T-cell (primary cell): Measurements from ENCODE around the gene WNT8A. TPM values are rescaled to one million over a fixed set of nuclear protein-coding genes. Genes with fewer than 3 reads are reported as not detected.
A peak's percentile ranks its signal among the peaks of the same experiment; 100 is the strongest.

Experiments used
- ATAC-seq, 4 experiments: fragments of 200-7000 bp in 3 of 4; fragments of 150-1000 bp in 1 of 4; cut with Tn5 transposase; replicated peaks in 1 of 4; 1 replicate in 3 of 4; 2 replicates in 1 of 4; pipeline ENCODE4 v1.10.0; 2021; ENCODE audit warnings: moderate library complexity in 3 of 4, mild to moderate bottlenecking in 2 of 4, moderate number of reproducible peaks in 1 of 4
- CTCF ChIA-PET, 2 donors: fragments of 300-600 bp; sonication (Branson Sonifier 250); formaldehyde crosslinking; loops; one replicate each; lab custom pipeline; 2022; ENCODE audit warnings: antibody characterized with exemption in 2 of 2; lab: Charles Lee
- POLR2A ChIA-PET, 2 donors: fragments of 300-600 bp; sonication (Branson Sonifier 250); formaldehyde crosslinking; loops; one replicate each; lab custom pipeline; 2022; ENCODE audit warnings: antibody characterized with exemption in 2 of 2; lab: Charles Lee
- DNase-seq, 35 experiments: peaks; one replicate each; pipeline versions ENCODE4 v3.0.0 to v3.0.0-alpha.2; 2013 to 2023
- H3K27ac ChIP-seq: one replicate; pipeline ENCODE4 v1.5.1; 2013; ENCODE audit warnings: low read length
- H3K27me3 ChIP-seq, 2 experiments: replicated peaks in 1 of 2; 1 replicate in 1 of 2; 2 replicates in 1 of 2; pipeline versions ENCODE4 v1.6.1 to v1.7.0; 2013; ENCODE audit warnings: low read length in 1 of 2, mixed read lengths in 1 of 2; ENCODE audit not compliant: control insufficient read depth in 2 of 2, insufficient read depth in 2 of 2; ENCODE audit errors: extremely low read depth in 1 of 2
- H3K36me3 ChIP-seq, 2 donors: 1 replicate in 1 of 2; 2 replicates in 1 of 2; pipeline versions ENCODE4 v1.6.1 to v1.7.0; 2013; ENCODE audit warnings: low read length in 1 of 2; ENCODE audit not compliant: control insufficient read depth in 2 of 2, insufficient read depth in 1 of 2; ENCODE audit errors: extremely low read depth in 1 of 2
- H3K4me1 ChIP-seq, 2 experiments: 1 replicate in 1 of 2; 2 replicates in 1 of 2; pipeline versions ENCODE4 v1.6.1 to v1.7.0; 2013; ENCODE audit warnings: low read length in 2 of 2, mixed read lengths in 1 of 2; ENCODE audit not compliant: insufficient read depth in 2 of 2, control insufficient read depth in 1 of 2; ENCODE audit errors: extremely low read depth in 1 of 2
- H3K4me3 ChIP-seq, 2 donors: 1 replicate in 1 of 2; 2 replicates in 1 of 2; pipeline versions ENCODE4 v1.5.1 to v1.7.0; 2013; ENCODE audit warnings: mild to moderate bottlenecking in 2 of 2, low read length in 1 of 2, moderate library complexity in 1 of 2; ENCODE audit not compliant: control insufficient read depth in 1 of 2; ENCODE audit errors: extremely low read depth in 1 of 2
- H3K9me3 ChIP-seq: 2 replicates; pipeline ENCODE4 v1.7.0; 2013
- H3K27ac Mint-ChIP-seq, 2 donors: one replicate each; pipeline ENCODE4 v1.8.0; 2020 to 2021; ENCODE audit warnings: mild to moderate bottlenecking in 2 of 2, mixed read lengths in 2 of 2
- H3K27me3 Mint-ChIP-seq, 2 donors: one replicate each; pipeline ENCODE4 v1.8.0; 2021 to 2022; ENCODE audit warnings: mixed read lengths in 2 of 2
- H3K36me3 Mint-ChIP-seq: one replicate; pipeline ENCODE4 v1.8.0; 2021; ENCODE audit warnings: mixed read lengths
- H3K4me1 Mint-ChIP-seq, 3 donors: one replicate each; pipeline ENCODE4 v1.8.0; 2020 to 2022; ENCODE audit warnings: mixed read lengths in 3 of 3, mild to moderate bottlenecking in 1 of 3
- H3K4me3 Mint-ChIP-seq, 3 donors: one replicate each; pipeline ENCODE4 v1.8.0; 2020 to 2022; ENCODE audit warnings: mild to moderate bottlenecking in 3 of 3, mixed read lengths in 3 of 3, moderate library complexity in 3 of 3
- H3K9me3 Mint-ChIP-seq, 3 donors: one replicate each; pipeline ENCODE4 v1.8.0; 2020 to 2022; ENCODE audit warnings: mixed read lengths in 3 of 3
- WGBS: methylation state at CpG from one replicate; pipeline ENCODE4 v1.1.5; 2013; ENCODE audit warnings: missing lambda C conversion rate; ENCODE audit not compliant: insufficient coverage; 5-methylcytosine and 5-hydroxymethylcytosine counted together
- total RNA-seq, 35 experiments: library from RNA in 6 of 35; stranded (reverse) in 6 of 35; fragments of 120-200 nt in 1 of 35; gene quantifications; one replicate each; pipeline versions ENCODE4 v1.2.1 to v1.2.4 and lab custom pipeline; 2013 to 2026

The WNT8A gene
- total RNA-seq, 5 donors from 2014 or later (not counting 1 experiment from before 2014, with no cell fraction given) = not detected

DNA sequence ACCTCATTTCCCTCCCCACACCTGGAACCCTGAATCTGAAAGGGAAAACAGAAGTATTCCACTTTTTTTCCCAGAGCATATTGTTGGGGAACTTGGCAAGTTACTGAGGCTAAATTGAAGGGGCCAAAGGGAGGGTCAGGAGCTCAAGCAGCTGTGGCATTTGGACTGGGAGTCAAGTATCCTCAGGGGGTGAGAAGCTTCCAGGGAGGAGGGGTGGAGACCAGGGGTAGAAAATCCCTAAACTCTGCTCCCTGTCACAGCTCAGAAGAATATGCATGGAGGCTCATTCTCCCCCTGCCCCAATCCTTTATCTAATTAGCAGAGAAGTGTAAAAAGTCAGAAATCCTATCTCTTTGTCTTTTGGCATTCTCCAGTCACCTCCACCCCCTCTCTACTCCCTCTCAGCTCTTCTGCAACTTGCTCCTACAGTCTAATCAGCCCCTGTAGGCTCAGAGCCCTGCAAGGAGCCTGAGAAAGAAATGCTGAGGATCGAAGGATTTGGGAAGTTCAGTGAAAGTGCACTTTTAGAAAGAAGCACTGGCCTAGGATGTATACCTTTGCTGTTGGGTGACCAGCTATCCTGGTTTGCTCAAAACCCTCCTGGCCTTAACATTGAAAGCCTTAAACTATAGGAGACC lies 5.7 kb upstream of the WNT8A start:
- Mint-ChIP-seq H3K4me3 (no peak overlapping the region), H3K27ac (no peak overlapping the region), H3K27me3 (no peaks in the 10 kb centered on the region), H3K9me3 (no peaks in the 10 kb centered on the region), H3K36me3 (no peaks in the 10 kb centered on the region), H3K4me1 (peaks cover 8 to 17% (median 8%) of the 10 kb centered on the region in 3 donors)
- Histone ChIP-seq H3K4me3 (no peak overlapping the region), H3K4me1 (peaks cover 7 to 8% of the 10 kb centered on the region in 2 experiments), H3K27ac (no peak overlapping the region), H3K9me3 (no peaks in the 10 kb centered on the region), H3K36me3 (no peaks in the 10 kb centered on the region), H3K27me3 (peaks cover 0 to 2% of the 10 kb centered on the region in 2 experiments)
- ChIA-PET CTCF (interaction anchor here (0.6 to 4.4 kb wide), 14 partner anchors 10 to 56 kb away, joined by 3 to 32 read pairs (median 5); no protein-coding TSS in a partner anchor), POLR2A (interaction anchor here in 1 of 2 donors (1.2 kb wide), 1 partner anchor 55 kb away, joined by 4 read pairs; no protein-coding TSS in a partner anchor)
- DNase-seq (no peak), ATAC-seq (no peak)
- no CpG with 5 or more reads among the region's 1 CpG for whole genome bisulfite sequencing

DNA sequence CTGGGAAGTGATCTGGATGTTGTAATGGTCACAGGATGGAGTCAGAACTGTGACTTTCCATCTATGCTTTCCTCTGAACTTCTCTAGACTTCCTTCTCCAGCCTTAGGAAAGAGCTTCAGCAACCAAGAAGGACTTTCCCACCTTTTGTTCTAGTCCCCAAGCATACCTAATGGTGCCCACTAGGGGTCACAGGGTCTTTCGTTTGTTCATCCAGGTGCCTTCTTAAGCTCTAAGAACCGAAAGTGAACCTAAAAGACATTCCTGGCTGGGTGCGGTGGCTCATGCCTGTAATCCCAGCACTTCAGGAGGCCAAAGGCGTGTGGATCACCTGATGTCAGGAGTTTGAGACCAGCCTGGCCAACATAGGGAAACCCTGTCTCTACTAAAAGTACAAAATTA lies 1.8 kb upstream of the WNT8A start:
- Histone ChIP-seq H3K4me3 (no peak overlapping the region), H3K36me3 (no peaks in the 10 kb centered on the region), H3K27me3 (no peaks in the 10 kb centered on the region), H3K9me3 (no peaks in the 10 kb centered on the region), H3K27ac (no peak overlapping the region), H3K4me1 (peaks cover 7 to 8% of the 10 kb centered on the region in 2 experiments)
- H3K36me3 Mint-ChIP-seq = no peaks in the 10 kb centered on the region
- ChIA-PET CTCF (interaction anchor here (1.0 to 1.4 kb wide), 2 partner anchors 16 to 19 kb away, joined by 3 read pairs; no protein-coding TSS in a partner anchor), POLR2A (interaction anchor here in 1 of 2 donors (1.3 kb wide), 1 partner anchor 10 kb away, joined by 3 read pairs; no protein-coding TSS in a partner anchor)
- peak overlapping the region in 1 of 2 donors; percentile 91 for H3K27ac Mint-ChIP-seq
- 86% methylated on average over 3 of the region's 4 CpGs for WGBS
- peaks cover 8 to 17% (median 8%) of the 10 kb centered on the region in 3 donors for H3K4me1 Mint-ChIP-seq
- peak overlapping the region in 1 of 3 donors; percentile 72 for H3K4me3 Mint-ChIP-seq
- ATAC-seq (no peak), DNase-seq (peak in 1 of 35 experiments; percentile 11)
- no peaks in the 10 kb centered on the region for H3K27me3 Mint-ChIP-seq
- H3K9me3 Mint-ChIP-seq = no peaks in the 10 kb centered on the region

DNA sequence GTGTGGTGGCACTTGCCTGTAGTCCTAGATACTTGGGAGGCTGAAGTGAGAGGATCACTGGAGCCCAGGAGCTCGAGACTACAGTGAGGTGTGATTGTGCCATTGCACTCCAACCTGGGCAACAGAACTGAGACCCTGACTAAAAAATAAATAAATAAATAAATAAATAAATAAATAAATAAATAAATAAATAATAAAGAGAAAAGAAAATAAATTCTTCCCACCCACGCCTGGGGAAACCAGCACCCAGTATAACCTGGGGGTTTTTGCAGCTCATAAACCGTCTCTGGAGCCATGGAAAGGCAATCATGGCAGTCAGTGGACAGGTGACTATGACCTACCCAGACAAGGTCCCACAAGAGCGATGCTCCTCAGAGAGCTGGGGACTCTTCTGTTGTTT lies 7.9 kb downstream of the WNT8A start:
- Mint-ChIP-seq H3K36me3 (no peaks in the 10 kb centered on the region), H3K27me3 (peaks cover 0 to 4% of the 10 kb centered on the region in 2 donors), H3K9me3 (no peaks in the 10 kb centered on the region), H3K4me3 (no peak overlapping the region), H3K4me1 (peaks cover 32 to 45% (median 36%) of the 10 kb centered on the region in 3 donors), H3K27ac (no peak overlapping the region)
- WGBS = no CpG with 5 or more reads among the region's 4 CpGs
- CTCF ChIA-PET = interaction anchor here (1.4 to 1.6 kb wide), 2 partner anchors 13 to 14 kb away, joined by 4 to 5 read pairs; no protein-coding TSS in a partner anchor
- Histone ChIP-seq H3K9me3 (no peaks in the 10 kb centered on the region), H3K36me3 (no peaks in the 10 kb centered on the region), H3K4me1 (peaks cover 8 to 45% of the 10 kb centered on the region in 2 experiments), H3K27ac (no peak overlapping the region), H3K27me3 (peaks cover 0 to 4% of the 10 kb centered on the region in 2 experiments), H3K4me3 (no peak overlapping the region)
- POLR2A ChIA-PET = no interaction called here
- ATAC-seq (no peak), DNase-seq (no peak)

DNA sequence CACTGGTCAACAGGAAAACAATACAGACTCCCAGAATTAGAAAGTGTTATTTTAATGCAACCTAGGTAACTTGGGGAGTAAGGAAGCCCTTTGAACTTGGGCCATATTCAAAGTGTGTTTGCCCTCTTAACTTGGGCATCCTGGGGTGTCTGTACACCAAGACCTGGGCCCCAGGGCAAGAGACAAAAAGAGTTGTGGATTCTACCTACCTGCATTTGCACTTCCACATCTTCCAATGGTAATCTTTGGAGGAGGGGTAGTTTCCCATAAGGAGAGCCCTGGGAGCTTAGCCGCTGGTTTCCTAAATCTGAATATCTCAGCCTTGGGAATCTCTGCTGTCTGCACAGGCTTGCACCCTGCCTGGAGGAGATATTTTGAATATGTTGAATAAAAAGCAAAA lies 8.5 kb downstream of the WNT8A start:
- Mint-ChIP-seq H3K9me3 (no peaks in the 10 kb centered on the region), H3K36me3 (no peaks in the 10 kb centered on the region), H3K27ac (no peak overlapping the region), H3K4me1 (peaks cover 34 to 51% (median 36%) of the 10 kb centered on the region in 3 donors), H3K4me3 (peak overlapping the region in 1 of 3 donors; percentile 28), H3K27me3 (peaks cover 0 to 4% of the 10 kb centered on the region in 2 donors)
- 100% methylated on average over 1 of the region's 1 CpG for WGBS
- Histone ChIP-seq H3K36me3 (no peaks in the 10 kb centered on the region), H3K27me3 (peaks cover 0 to 4% of the 10 kb centered on the region in 2 experiments), H3K9me3 (no peaks in the 10 kb centered on the region), H3K4me3 (no peak overlapping the region), H3K4me1 (peaks cover 8 to 46% of the 10 kb centered on the region in 2 experiments), H3K27ac (no peak overlapping the region)
- ATAC-seq (no peak), DNase-seq (no peak)
- CTCF ChIA-PET = interaction anchor here in 1 of 2 donors (0.6 to 1.6 kb wide), 2 partner anchors 15 to 16 kb away, joined by 5 to 6 read pairs; no protein-coding TSS in a partner anchor
- POLR2A ChIA-PET = interaction anchor here in 1 of 2 donors (1.1 kb wide), 1 partner anchor 10 kb away, joined by 3 read pairs; no protein-coding TSS in a partner anchor

DNA sequence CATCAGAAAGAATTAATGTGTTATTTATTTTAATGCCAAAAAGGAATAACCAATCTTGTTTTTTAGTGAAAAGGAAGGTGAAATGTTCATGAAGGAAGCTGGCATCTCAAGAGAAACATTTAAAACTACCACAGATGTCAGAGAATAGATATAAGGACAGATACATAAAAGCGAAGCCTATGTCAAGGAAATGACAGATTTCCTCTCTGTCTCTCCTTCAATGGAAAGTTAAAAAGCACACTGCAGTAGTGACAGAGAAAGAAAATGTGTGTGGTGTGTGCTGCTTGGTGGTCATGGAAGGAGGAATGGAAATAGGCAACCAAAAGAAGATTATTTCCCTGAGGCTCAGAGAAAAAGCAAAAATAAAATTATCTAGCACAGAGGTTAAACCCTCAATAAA lies 9.2 kb downstream of the WNT8A start:
- Mint-ChIP-seq H3K4me1 (peaks cover 34 to 56% (median 36%) of the 10 kb centered on the region in 3 donors), H3K27me3 (peaks cover 0 to 4% of the 10 kb centered on the region in 2 donors), H3K27ac (peak overlapping the region in 1 of 2 donors; percentile 70), H3K36me3 (no peaks in the 10 kb centered on the region), H3K9me3 (no peaks in the 10 kb centered on the region), H3K4me3 (peak overlapping the region in 1 of 3 donors; percentile 28)
- CTCF ChIA-PET = interaction anchor here (0.6 to 0.7 kb wide), 2 partner anchors 15 to 38 kb away, joined by 5 to 6 read pairs; no protein-coding TSS in a partner anchor
- H3K4me1 ChIP-seq = peaks cover 8 to 47% of the 10 kb centered on the region in 2 experiments
- no peaks in the 10 kb centered on the region for H3K9me3 ChIP-seq
- peak in 1 of 35 experiments; percentile 28 for DNase-seq
- no peaks in the 10 kb centered on the region for H3K36me3 ChIP-seq
- POLR2A ChIA-PET = interaction anchor here in 1 of 2 donors (1.1 kb wide), 1 partner anchor 11 kb away, joined by 3 read pairs; no protein-coding TSS in a partner anchor
- WGBS = no CpG with 5 or more reads among the region's 1 CpG
- H3K27me3 ChIP-seq = peaks cover 0 to 11% of the 10 kb centered on the region in 2 experiments
- no peak overlapping the region for H3K4me3 ChIP-seq
- H3K27ac ChIP-seq = no peak overlapping the region
- peak in 2 of 4 experiments; percentile 45 to 99 for ATAC-seq
